ENCODE data around the gene PBRM1.
"Not testable (repeated sequence)": the region's sequence is repeated elsewhere in the genome, so short reads cannot be mapped to it uniquely, and the experiment has no call there.

The PBRM1 gene

DNA sequence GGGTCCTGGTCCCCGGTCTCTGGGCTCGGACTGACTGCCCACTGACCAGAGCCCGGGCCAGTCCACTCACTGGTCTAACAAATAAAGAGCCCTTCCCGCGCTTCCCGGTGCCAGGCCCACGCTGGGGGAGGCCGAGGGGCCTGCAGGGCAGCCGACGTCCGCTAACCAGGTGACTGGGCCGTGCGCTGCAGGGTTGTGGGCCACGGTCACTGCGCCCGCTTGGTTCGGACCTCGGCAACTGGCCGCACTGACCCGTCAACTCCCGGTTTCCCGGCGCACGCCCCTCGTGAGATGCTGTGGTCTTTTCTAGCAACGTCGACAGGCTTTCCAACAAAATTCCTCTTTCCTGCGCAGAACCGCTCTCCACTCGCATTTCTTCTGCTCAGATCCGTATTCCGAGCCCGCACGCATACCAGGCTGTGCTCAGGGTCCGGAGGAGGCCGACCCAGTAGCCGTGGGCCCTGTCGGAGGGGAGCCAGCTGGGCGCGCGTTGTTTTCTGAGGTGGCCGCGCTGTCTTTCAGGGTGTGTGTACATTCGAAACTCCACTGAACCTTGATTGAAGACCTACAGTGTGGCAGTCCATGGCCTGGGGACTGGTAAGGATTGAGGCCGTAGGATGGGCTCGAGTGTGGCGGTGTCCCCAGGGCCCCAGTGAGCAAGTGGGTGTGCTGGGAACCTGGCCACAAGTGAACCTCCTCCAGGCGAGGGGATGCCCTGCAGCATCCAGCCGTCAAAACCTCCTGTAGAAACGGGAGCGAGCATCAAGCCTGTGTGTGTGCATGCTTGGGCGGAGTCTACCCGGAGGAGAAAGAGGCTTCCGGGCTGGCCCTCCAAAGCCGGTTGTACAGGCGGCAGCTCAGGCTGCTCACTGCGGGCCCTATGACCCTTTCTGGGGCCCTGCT lies 151.2 kb downstream of the PBRM1 start:
- no peak for DNase-seq

DNA sequence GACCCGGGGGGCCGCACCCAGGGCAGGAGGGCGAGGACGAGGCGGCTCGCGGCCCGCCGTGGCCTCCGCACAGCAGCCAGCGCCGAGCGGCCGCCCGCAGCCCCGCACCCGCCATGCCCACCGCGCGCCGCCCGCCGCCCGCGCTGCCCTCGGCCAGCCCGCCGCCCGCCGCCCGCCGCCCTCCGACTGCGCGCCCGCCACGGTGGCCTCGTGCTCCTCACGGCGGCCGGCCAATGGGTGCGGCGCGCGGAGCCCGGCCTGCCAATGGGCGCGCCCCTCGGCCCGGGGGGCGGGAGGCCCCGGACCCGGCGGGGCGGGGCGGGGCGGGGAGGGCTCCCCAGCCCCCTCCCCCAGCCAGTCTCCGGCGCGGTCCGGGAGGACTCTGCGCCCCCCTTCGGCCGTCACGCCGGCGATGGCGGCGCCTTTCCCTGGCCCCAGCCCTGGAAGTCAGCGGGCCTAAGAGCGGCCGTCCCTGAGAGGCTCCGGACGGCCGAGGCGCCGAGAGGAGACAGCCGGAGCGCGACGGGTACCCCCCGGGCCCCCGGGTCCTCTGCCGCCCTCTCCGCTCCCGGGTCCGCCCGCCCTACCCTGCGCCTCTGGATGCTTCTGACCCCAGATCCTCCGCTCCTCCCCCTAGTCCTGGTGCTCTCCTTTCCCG lies 152.0 kb downstream of the PBRM1 start, which contains the start of gene NT5DC2:
NT5DC2 (minus strand) TSS at position 235 of the 658 bp plus-strand sequence; CDS start at position 115, 120 bp downstream.
- peak; percentile 68 for DNase-seq

DNA sequence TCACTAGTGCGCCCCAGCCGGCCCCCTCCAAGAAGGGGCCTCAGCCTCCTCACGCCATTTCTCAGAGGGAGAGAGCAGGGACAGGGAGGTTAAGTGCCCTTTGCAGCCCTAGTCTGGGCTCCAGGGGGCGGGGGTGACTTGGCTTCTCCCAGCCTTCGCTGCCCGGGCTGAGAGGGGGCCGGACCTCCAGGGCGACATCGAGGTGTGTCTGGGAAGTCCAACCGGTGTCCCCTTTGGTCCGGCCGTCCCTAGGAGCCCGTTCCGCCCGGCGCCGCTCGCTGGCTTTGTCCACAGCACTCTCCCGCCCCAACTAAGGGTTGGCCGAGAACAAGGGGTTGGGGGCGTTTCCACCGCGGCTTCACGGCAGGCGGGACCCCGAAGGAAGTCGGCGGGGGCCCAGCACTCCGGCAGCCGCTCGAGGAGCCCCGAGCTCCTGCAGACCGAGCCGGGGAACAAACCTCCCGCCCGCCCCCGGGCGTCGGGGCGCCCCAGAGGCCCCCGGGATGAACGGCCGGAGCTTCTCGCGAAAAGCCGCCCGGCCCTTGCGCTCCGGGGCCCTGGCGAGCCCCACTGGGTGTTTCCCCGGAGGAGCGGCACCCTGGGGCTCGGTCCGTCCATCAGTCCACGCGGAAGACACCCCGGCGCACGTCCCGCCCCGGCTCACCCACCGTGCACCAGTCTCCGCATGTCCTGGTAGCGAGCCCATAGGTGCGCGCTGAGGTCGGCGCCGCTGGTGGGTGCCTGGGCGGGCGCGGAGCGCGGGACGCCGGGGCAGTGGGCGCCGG lies 152.7 kb downstream of the PBRM1 start:
- peak; percentile 23 for DNase-seq

DNA sequence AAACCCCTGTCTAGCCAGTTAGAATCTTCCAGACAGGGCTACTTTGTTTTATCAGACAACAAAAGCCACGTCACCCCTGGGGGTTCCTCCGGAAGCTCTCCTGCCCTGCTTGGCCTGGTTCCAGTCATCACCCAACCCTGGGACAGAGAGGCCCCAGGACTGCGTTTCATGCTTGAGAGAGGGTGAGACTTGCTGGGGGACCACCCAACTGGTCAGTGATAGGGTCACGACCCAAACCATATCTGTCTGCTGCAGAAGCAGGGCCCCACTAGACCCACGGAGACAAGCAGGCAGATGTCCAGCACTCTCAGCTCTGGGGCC lies 153.2 kb downstream of the PBRM1 start:
- peak; percentile 27 for DNase-seq

DNA sequence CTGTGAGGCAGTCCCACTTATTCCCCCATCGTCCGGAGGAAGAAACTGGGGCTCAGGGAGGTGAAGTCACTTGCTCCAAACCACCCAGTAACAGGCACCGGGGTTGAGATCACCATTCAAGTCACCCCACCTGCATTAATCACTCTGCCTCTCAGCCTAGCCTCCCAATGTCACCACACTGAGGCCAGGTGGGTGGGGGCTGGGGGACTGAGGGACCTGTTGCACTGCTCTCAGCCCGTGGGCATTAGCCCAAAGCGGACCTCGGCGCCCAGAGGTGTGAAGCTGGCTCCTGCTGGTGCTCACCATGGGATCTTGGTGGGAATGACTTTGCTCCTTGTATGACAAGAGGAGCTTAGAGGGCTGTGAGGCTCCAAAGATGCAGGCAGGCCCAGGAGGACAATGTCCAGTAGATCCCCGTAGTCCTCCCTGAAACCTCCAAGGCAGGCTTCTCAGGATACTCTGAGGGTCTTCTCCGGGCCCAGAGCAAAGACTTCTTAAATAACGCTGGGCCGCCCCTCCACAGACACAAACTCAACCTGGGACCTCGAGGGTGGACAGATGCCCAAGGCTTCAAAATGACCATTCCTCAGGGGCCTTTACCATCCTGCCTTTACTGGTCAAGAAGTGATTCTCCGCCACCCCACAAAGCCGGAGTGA lies 153.7 kb downstream of the PBRM1 start:
- DNase-seq: no peak

DNA sequence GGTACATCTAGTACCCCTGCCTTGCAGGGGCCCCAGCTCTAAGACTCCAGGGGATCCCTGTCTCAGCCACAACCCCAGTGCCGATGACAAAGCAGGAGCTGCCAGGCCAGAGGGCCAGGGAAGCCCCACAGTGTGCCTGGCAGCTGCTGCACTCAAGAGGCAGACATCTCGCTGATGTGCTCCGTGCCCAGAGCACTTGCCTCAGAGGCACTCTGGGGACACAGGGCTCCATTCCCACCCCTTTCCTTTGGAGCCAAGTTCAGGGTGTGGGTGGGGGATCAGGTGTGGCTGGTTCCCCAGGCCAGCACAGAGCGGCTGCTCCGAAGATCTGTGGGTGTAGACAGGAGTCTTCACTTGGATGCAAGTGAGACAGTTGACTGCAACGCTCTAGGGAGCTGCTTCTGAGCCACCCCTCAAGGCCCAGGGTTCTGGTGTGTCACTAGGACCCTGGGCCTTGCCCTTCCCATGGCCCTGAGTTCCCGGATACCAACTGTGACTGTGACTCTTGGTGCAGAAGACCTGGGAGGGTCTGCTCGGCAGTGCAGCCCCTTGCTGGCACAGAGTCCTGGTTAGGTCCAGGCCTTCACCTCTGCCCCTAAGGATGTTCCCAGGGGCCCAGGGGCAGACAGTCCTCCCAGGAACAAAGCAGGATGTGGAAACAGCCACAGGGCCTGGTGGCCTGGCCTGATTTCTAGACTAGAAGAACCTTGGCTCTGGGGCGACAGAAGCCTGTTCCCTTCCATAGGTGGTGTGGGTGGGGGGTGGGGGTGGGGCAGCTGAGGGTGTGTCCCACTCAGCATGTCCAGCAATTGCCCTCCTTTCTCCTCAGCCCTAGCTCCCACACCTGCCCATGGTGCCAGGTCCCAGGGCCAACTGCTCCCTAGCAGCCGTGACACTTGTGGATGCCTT lies 154.5 kb downstream of the PBRM1 start:
- no peak for DNase-seq

DNA sequence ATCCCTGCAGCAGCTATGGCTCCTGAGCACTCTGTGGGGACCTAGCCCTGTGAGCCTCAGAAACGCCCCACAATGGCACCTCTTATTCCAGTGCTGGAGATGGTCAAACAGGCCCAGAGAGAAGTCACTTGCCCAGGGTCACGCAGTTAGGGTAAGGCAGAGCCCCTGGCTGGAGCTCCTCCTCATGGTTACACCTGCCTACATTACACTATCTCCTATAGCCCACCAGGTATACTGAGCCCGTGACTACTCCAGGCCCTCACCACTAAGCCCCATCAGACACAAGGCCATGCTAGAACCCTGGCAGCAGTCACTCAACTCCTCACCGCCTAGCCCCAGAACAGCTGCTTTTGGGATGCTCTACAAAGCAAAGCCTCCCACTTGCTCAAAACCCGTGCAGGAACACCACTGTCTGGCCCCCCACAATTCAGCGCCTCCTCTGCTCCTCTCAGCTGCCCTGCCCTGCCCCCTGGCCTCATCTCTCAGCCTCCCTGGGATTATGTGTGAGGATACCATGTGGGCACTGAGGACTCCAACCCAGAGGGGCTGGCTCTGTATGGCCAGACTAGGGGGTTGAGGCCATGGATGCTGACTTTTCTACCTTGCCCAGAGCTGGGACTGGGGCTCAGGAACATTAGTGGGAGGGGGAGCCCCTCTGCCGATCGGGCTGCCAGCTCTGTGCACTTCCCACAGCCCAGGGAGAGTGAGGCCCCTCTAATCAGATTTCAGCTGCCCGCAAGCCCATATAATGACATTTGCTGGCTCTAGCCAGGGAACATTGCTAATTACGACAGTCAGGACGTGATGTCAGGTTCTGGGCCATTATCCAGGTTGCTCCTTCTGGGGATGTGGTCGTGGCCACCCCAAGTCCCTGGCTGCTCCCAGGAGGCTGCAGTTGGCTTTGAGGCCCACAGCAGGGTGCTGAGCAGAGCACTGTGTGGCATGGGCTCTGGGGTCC lies 156.1 kb downstream of the PBRM1 start:
- DNase-seq: no peak

DNA sequence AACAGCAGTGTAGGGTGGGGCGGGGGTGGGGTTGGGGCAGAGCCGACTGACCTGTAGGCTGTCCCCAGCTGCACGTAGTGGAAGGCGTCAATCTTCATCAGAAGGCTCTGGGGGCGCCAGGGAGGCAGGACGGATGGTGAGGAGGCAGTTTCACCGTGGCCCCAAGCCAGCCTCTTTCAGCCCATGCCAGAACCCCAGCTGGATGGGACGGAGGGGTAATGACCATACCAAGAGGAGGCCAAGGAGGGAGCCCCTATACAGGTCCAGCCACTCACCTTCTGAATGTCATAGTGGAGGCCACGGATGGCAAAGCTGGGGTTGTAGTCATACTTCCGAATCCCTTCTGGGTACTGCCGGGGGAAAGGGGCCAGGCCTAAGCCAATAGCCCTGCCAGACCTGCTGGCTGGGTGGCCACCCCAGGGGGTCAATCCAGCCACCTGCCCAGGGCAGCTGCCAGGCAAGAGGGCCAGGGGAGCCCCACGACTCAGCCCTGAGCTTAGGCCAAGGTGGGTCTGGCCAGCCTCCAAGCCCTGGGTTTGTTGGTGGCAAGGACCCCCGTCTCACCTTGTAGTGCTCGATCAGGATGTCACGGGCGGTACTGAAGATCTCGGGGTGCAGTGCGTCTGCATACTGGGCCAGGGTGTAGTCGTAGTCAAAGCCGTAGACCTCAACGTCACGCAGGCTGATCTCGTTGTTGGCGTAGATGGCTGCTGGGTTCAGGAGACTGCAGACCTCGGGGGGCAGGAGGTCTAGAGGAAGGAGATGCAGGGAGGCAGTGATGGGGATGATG lies 156.9 kb downstream of the PBRM1 start:
- DNase-seq: no peak

DNA sequence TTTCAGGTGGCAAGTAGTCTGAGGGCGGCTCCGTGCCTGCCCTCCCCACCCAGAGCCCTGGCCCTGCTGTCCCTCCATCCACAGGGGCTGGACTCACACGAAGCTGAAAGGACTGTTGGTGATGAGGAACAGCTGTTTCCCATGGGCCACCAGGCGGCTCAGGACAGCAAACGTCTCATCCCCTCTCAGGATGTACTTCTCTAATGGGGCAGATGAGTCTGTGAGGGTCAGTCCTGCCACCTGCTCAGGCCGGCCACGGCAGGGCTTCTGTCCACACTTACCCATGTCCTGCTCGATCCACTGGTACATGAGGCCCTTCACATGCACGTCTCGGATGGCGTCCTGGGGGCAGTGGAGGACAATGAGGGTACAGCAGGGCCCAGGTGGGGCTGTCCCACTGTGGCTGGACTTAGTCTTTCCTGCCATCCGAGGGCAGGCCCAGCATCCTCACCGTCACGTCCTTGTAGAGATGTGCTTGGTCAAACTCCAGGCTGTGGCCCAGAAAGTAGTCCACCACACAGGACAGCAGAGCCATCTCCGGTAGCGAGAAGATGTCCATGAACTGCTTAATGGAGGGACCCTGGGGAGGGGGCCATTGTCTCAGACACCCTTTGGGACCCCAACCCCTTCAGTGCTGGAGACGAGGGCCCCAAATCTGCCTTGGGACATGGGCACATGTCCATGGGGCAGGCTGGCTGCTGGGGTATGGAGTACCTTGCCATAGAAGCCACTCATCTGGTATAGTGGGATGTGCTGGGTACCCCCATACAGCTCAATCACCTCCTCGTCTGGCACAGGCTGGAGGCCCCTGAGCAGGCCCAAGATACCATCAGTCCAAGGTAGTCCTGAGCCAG lies 157.8 kb downstream of the PBRM1 start:
- DNase-seq: no peak

DNA sequence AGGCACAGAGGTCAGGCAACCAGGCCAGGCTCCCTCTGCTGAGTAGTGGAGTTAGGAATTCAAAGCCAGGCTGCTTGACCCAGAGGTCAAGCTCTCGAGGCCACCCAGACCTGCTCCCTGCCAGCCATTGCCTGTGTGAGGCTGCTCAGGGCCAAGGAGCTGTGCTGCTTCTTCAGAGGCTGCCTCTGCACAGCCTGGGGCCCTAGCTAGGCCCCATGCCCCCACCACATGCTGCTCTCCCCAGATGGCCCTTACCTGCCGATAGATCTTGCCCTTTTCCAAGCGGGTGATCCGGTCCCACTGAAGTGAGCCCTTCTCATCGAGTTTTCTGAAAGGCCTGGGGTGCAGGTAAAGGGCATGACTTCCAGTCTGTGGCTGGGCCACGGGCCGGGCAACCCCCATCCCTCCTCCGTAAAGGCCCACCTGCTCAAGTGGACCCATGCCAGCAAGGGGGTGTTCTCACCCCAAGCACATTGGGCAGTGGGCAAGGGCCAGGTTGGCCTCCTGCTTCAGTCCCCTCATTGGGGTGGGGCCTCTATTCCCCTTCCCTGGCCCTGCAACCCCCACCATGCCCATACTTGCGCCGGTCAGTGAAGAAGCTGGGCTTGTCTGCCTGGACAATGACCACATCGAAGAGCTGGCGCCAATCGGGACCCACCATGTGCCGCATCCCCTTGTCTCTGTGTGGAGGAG lies 158.5 kb downstream of the PBRM1 start:
- DNase-seq: no peak

DNA sequence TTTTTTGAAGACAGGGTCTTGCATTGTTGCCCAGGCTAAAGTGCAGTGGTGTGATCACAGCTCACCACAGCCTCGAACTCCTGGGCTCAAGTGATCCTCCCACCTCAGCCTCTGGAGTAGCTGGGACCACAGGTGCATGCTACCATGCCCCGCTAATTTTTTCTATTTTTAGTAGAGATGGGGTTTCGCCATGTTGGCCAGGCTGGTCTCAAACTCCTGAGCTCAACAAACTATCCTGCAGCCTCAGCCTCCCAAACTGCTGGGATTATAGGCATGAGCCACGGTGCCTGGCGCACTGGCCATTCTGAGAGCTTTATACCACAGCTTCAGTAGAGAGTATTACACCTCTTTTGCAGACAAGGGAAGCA lies 159.1 kb downstream of the PBRM1 start:
- DNase-seq: not testable (repeated sequence)

DNA sequence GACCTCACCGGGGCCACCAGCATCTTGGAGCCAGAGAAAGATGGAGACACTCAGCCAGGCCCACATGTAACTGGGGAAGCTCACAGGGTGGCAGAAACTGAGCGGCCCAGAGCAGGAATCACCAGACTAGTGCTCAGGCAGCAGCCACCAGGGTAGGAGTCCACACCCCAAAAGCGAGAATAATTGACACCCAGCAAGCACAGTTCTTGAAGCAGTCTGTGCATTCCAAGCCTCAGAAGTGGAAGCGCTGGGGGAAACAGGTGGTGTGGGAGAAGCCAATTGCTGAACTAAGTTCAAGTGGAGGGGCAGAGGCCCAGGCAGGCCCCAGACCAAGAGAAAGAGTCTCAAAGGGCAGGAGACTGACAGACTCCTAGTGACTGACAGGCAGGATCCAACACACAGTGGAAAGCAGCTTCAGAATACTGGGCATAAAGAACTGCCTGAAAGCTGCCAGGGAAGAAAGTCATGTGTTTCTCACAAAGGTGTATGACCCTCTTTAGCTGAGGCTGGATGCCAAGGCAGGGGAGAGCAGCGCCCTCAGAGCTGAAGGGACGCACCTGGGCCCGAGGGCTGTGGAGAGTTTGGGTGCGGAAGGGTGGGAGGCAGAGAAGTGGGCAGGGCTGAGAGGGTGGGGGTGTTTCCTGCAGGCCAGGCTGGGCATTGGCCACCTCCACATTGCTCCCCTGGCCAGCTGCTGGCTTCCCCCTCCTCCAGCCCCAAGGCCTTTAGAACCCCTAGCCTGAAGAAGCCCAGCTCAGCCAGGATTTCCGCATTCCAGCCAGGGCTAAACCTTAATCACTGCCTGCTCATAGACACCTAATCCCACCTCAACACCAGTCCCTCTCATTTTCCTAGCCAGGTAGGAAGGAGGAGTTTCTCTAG lies 159.8 kb downstream of the PBRM1 start:
- no peak for DNase-seq

DNA sequence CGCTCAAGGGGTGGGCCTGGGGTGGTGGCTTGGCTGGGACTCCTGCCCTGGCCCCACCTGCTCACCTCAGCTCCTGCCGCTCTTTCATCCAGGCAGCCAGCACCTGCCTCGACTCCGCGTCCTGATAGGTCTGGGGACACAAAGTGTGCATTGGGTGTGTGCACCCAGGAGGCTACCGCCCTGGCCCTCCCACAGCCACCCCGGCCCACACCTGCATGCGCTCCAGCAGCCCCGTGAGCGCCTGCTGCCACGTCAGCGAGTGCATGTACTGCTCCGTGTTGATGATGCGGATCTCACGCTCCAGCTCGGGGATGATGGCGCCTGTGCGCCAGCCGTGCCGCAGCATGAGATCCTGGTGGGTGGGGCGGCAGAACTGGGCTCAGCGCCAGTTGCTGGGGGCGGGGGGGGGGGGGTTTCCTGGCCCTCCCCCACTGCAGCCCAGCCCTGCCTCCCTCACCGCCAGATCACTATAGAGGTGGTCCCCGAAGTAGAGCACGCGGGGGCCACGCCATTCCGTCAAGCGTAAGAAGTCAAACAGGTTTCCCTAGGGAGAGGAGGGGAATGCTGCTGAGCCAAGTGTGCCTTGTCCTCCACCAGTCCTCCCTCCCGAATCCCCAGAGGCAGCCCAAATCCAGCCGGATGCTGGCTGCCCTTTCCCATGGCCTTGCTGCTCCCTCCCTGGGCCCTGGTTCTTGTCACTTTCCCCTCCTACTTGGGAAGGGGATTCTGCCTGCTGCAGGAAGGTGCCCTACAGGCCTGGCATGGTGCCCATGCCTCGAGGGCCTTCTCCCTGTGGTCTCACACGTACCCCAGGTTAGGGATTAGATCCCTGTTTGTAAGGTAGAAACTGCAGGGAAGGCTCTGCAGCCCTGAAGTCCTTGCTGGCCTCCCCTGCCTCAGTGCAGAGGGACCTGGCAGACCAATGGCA lies 160.7 kb downstream of the PBRM1 start:
- no peak for DNase-seq

DNA sequence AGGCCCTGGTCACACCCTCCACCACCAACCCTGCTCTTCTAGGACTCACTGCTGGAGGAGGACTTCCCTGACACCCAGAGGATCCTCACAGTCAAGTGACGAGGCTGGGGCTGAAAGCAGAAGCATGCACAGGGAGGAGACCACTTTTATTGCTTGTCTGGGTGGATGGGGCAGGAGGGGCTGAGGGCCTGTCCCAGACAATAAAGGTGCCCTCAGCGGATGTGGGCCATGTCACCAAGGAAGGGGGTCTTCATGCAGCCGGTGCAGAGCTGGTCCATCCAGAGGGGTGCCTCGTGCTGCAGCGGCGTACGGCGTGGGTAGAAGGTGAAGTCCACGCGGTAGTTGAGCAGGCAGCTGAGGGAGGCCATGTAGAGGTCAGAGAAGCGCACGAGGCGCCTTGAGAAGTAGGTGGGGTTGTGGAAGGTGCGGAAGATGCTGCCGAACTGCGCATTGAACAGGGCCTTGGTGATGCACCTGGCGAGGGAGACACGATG lies 161.4 kb downstream of the PBRM1 start:
- no peak for DNase-seq

DNA sequence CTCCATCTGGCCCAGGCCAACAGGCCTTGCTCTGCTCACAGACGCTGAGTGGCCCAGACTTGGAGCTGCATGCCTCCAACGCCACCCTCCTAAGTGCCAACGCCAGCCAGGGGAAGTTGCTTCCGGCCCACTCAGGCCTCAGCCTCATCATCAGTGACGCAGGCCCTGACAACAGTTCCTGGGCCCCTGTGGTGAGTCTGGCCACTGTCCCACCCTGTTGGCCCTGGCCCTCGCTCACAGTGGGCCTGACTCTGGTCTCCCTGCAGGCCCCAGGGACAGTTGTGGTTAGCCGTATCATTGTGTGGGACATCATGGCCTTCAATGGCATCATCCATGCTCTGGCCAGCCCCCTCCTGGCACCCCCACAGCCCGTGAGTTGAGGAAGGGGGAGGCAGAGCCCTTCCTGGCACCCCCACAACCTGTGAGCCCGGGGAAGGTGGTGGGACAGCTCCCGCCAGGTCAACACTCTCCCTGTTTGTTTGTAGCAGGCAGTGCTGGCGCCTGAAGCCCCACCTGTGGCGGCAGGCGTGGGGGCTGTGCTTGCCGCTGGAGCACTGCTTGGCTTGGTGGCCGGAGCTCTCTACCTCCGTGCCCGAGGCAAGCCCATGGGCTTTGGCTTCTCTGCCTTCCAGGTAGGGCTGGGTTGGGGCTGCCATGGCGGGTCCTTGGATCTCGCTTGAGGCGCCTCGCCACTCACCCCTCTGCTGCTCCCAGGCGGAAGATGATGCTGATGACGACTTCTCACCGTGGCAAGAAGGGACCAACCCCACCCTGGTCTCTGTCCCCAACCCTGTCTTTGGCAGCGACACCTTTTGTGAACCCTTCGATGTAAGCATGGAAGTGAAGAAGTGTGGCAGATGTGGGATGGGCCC lies 162.1 kb downstream of the PBRM1 start:
- DNase-seq: no peak

All from activated CD4-positive, alpha-beta T cell treated with anti-CD3 and anti-CD28 coated beads, Interleukin-2, amount 50 U/mL, for 16 hours (primary cell).